ENCODE results near the gene RAMP3.

The RAMP3 gene

GRCh38 chr7:45157286-45157652 is 322 bp upstream of the RAMP3 start:
- no peak for DNase-seq

GRCh38 chr7:45158471-45158870 is 880 bp downstream of the RAMP3 start:
- no peak for DNase-seq

- no peak for DNase-seq
Observed at GRCh38 chr7:45159296-45159695, 1.7 kb downstream of the RAMP3 start.

- peak in 1 of 4 experiments; percentile 24 for DNase-seq
Observed at GRCh38 chr7:45160417-45160881, 2.9 kb downstream of the RAMP3 start.

- no peak for DNase-seq
Observed at GRCh38 chr7:45161138-45161537, 3.5 kb downstream of the RAMP3 start.

GRCh38 chr7:45161842-45162241 is 4.3 kb downstream of the RAMP3 start:
- DNase-seq = no peak

- DNase-seq = no peak
Observed at GRCh38 chr7:45162311-45162845, 4.8 kb downstream of the RAMP3 start.

- no peak for DNase-seq
Observed at GRCh38 chr7:45162943-45163691, 5.5 kb downstream of the RAMP3 start.

GRCh38 chr7:45163692-45164052 is 6.1 kb downstream of the RAMP3 start:
- DNase-seq = no peak

GRCh38 chr7:45164271-45164670 is 6.7 kb downstream of the RAMP3 start:
- peak in 2 of 4 experiments; percentile 7 to 41 for DNase-seq

GRCh38 chr7:45165857-45166256 is 8.3 kb downstream of the RAMP3 start:
- no peak for DNase-seq

GRCh38 chr7:45171946-45172345 is 14.4 kb downstream of the RAMP3 start:
- DNase-seq = no peak

- no peak for DNase-seq
Observed at GRCh38 chr7:45173596-45174327, 16.2 kb downstream of the RAMP3 start.

- DNase-seq = no peak
Observed at GRCh38 chr7:45174328-45174610, 16.7 kb downstream of the RAMP3 start.

- no peak for DNase-seq
Observed at GRCh38 chr7:45174966-45175765, 17.6 kb downstream of the RAMP3 start.

- no peak for DNase-seq
Observed at GRCh38 chr7:45176091-45176490, 18.5 kb downstream of the RAMP3 start.

- DNase-seq = no peak
Observed at GRCh38 chr7:45176886-45177731, 19.5 kb downstream of the RAMP3 start.

GRCh38 chr7:45177801-45178200 is 20.2 kb downstream of the RAMP3 start:
- DNase-seq = no peak

GRCh38 chr7:45178241-45179225 is 20.9 kb downstream of the RAMP3 start:
- DNase-seq = peak in 1 of 4 experiments; percentile 17

GRCh38 chr7:45179666-45180065 is 22.1 kb downstream of the RAMP3 start:
- no peak for DNase-seq

All from suppressor macrophage (primary cell).